Spleen (tissue), 11 donors: ENCODE data around the gene CIB1. TPM values are rescaled to one million over a fixed set of nuclear protein-coding genes. Genes with fewer than 3 reads are reported as not detected.

ENCODE experiments used
- DNase-seq: peaks from one replicate; pipeline ENCODE4 v3.0.0-alpha.2; 2020
- H3K27ac ChIP-seq, 8 donors: fragments of 200-600 bp; sonication (generic) in 7 of 8; 1 replicate in 4 of 8; 2 replicates in 4 of 8; pipeline versions ENCODE4 v1.5.0 to v1.8.0; 2016 to 2021; ENCODE audit warnings: inconsistent platforms in 4 of 8, mild to moderate bottlenecking in 4 of 8, moderate library complexity in 1 of 8
- H3K27me3 ChIP-seq, 7 donors: fragments of 200-600 bp; sonication (generic) in 6 of 7; replicated peaks in 1 of 7; 1 replicate in 4 of 7; 2 replicates in 3 of 7; pipeline versions ENCODE4 v1.5.0 to v1.8.0; 2016 to 2021; ENCODE audit warnings: inconsistent platforms in 3 of 7, mild to moderate bottlenecking in 1 of 7
- H3K36me3 ChIP-seq, 6 donors: fragments of 200-600 bp; sonication (generic) in 5 of 6; 1 replicate in 4 of 6; 2 replicates in 2 of 6; pipeline versions ENCODE4 v1.5.0 to v1.8.0; 2016 to 2021; ENCODE audit warnings: inconsistent platforms in 2 of 6
- H3K4me1 ChIP-seq, 6 donors: fragments of 200-600 bp; sonication (generic) in 5 of 6; 1 replicate in 3 of 6; 2 replicates in 3 of 6; pipeline versions ENCODE4 v1.5.0 to v1.8.0; 2016 to 2021; ENCODE audit warnings: inconsistent platforms in 3 of 6
- H3K4me3 ChIP-seq, 8 donors: fragments of 200-600 bp; sonication (generic) in 7 of 8; 1 replicate in 4 of 8; 2 replicates in 4 of 8; pipeline versions ENCODE4 v1.5.0 to v1.8.0; 2016 to 2021; ENCODE audit warnings: inconsistent platforms in 4 of 8, mild to moderate bottlenecking in 4 of 8, moderate library complexity in 2 of 8
- H3K9me3 ChIP-seq, 8 donors: fragments of 200-600 bp; sonication (generic) in 7 of 8; 1 replicate in 4 of 8; 2 replicates in 4 of 8; pipeline versions ENCODE4 v1.5.0 to v1.8.0; 2016 to 2021; ENCODE audit warnings: inconsistent platforms in 4 of 8
- CTCF ChIP-seq, 11 experiments: fragments of 200-600 bp in 7 of 11; fragments of 450-650 bp in 4 of 11; sonication (generic) in 4 of 11; IDR thresholded peaks in 8 of 11; conservative IDR thresholded peaks in 3 of 11; 1 replicate in 7 of 11; 2 replicates in 4 of 11; pipeline versions ENCODE4 v1.4.0 to v1.8.0; 2016 to 2021; ENCODE audit warnings: antibody characterized with exemption in 11 of 11, inconsistent platforms in 4 of 11, mild to moderate bottlenecking in 1 of 11
- POLR2A ChIP-seq, 3 donors: fragments of 450-650 bp; IDR thresholded peaks; one replicate each; pipeline ENCODE4 v1.5.1; 2017; ENCODE audit warnings: antibody characterized with exemption in 3 of 3, mild to moderate bottlenecking in 1 of 3
- POLR2AphosphoS5 ChIP-seq, 3 donors: sonication (generic); formaldehyde crosslinking; IDR thresholded peaks; one replicate each; pipeline ENCODE4 v1.5.1; 2017; ENCODE audit warnings: antibody characterized with exemption in 3 of 3
- WGBS, 5 donors: extraction: QIAGEN DNeasy Blood & Tissue Kit in 3 of 5; methylation state at CpG; one replicate each; pipeline versions ENCODE4 v1.1.5 to v1.1.7; 2013 to 2018; 5-methylcytosine and 5-hydroxymethylcytosine counted together
- intact Hi-C: fragments of 100-400 bp; cut with DNase I; formaldehyde crosslinking; loops from one replicate; pipeline ENCODE4 v1.15.0; 2023; ENCODE audit warnings: low total_unique reads
- polyA plus RNA-seq, 3 donors: library from polyadenylated mRNA; stranded (reverse); fragments of 200-250 nt; gene quantifications; one replicate each; pipeline ENCODE4 v1.2.1, GENCODE V29; 2013
- total RNA-seq, 7 donors: library from RNA; depleted of rRNA in 3 of 7; stranded (reverse); fragments of >200 nt in 3 of 7; fragmentation: NEBNext Ultra II Directional in 4 of 7; extraction: Animal tissue kit (Norgen Biotek cat#: 25700) in 4 of 7; gene quantifications; one replicate each; pipeline versions ENCODE4 v1.1.0 to v1.2.1, GENCODE V29; 2016 to 2021
- donor health status: healthy with polysubstance abuse.
- donor health status: DM: no; HTN: no; CAD: no; lungs with moderate emphysema.
- donor health status: DM: no; HTN: no; CAD: no.
- donor health status: Bipolar disorder and iron deficiency.
- donor health status: healthy.
- donor health status: DM: no; HTN: no; CAD: no.
- donor health status: DM: yes; HTN: yes; CAD: no.

CIB1 gene
- total and polyA plus RNA-seq, 10 donors, result 31.7 to 247 (median 79.0) TPM

- H3K27ac ChIP-seq, result peak within 1 kb of the TSS; percentile 91 to 99 (median 98)
- TF ChIP-seq POLR2A (IDR thresholded peaks at IDR 0.05) (peak; percentile 42 to 62 (median 51)), CTCF (IDR thresholded peaks at IDR 0.05 in 8 of 11, conservative IDR thresholded peaks at IDR 0.05 in 3 of 11) (peak in 3 of 11 experiments; percentile 8 to 31 (median 9)), POLR2AphosphoS5 (IDR thresholded peaks at IDR 0.05) (peak; percentile 93 to 96 (median 94))
- H3K27me3 ChIP-seq, result no peaks in the 10 kb centered on the region
- peak; percentile 98 for DNase-seq
- peaks cover 44 to 62% (median 52%) of the 10 kb centered on the region in 6 donors for H3K4me1 ChIP-seq
- H3K36me3 ChIP-seq, result peaks cover 0 to 35% (median 11%) of the 10 kb centered on the region in 6 donors
- intact Hi-C loops, result no loop called here
- WGBS, 5 donors, result 0 to 7% (median 0%) methylated on average over 26 to 59 of the region's 59 CpGs
- H3K4me3 ChIP-seq, result peak within 1 kb of the TSS; percentile 56 to 93 (median 84)
- H3K9me3 ChIP-seq, result no peaks in the 10 kb centered on the region
Measured at GRCh38 chr15:90265271-90266060, 31.7 kb upstream of the CIB1 start, which contains the start of gene NGRN. Gene NGRN (plus strand): TSS chr15:90265672. CDS start chr15:90265713, 41 bp downstream.

GRCh38 chr15:90264671-90265070 is 30.9 kb upstream of the CIB1 start:
- peaks cover 36 to 54% (median 45%) of the 10 kb centered on the region in 6 donors for H3K4me1 ChIP-seq
- WGBS, 5 donors, result 28 to 47% (median 29%) methylated on average over 4 of the region's 4 CpGs
- peaks cover 0 to 27% (median 3%) of the 10 kb centered on the region in 6 donors for H3K36me3 ChIP-seq
- H3K27ac ChIP-seq, result peak overlapping the region; percentile 91 to 99 (median 98)
- peak; percentile 51 for DNase-seq
- peak overlapping the region; percentile 56 to 93 (median 84) for H3K4me3 ChIP-seq
- no peaks in the 10 kb centered on the region for H3K9me3 ChIP-seq
- no peaks in the 10 kb centered on the region for H3K27me3 ChIP-seq
- TF ChIP-seq POLR2AphosphoS5 (IDR thresholded peaks at IDR 0.05) (no peak), CTCF (IDR thresholded peaks at IDR 0.05 in 8 of 11, conservative IDR thresholded peaks at IDR 0.05 in 3 of 11) (no peak), POLR2A (IDR thresholded peaks at IDR 0.05) (no peak)
- intact Hi-C loops, result no loop called here

DNA sequence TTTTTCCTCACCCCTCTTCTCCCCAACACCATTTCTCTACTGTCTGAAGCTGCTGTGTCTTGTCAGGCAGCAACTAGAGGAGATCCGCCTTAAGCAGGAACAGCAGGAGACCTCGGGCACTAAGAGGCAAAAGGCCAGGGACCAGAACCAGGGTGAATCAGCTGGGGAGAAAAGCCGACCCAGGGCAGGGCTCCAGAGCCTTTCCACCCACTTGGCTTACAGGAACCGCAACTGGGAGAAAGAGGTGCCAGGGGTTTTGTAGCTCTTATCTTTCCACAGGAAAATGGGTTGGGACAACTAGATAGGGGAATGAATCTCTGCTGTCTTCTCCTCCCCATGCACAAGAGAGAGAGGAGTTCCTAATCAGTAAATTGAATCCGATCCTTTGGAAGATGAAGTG is 28.7 kb upstream of the CIB1 start:
- intact Hi-C loops, result no loop called here
- no peaks in the 10 kb centered on the region for H3K9me3 ChIP-seq
- peak; percentile 38 for DNase-seq
- peaks cover 18 to 31% (median 24%) of the 10 kb centered on the region in 6 donors for H3K4me1 ChIP-seq
- 75 to 78% (median 77%) methylated on average over 5 of the region's 5 CpGs for WGBS, 5 donors
- no peak overlapping the region for H3K4me3 ChIP-seq
- TF ChIP-seq CTCF (IDR thresholded peaks at IDR 0.05 in 8 of 11, conservative IDR thresholded peaks at IDR 0.05 in 3 of 11) (no peak), POLR2AphosphoS5 (IDR thresholded peaks at IDR 0.05) (no peak)
- no peak overlapping the region for H3K27ac ChIP-seq
- H3K36me3 ChIP-seq, result peaks cover 0 to 5% (median under 1%) of the 10 kb centered on the region in 6 donors
- H3K27me3 ChIP-seq, result no peaks in the 10 kb centered on the region

GRCh38 chr15:90261811-90262210 is 28.1 kb upstream of the CIB1 start:
- H3K36me3 ChIP-seq, result no peaks in the 10 kb centered on the region
- DNase-seq, result peak; percentile 8
- H3K27ac ChIP-seq, result no peak overlapping the region
- H3K27me3 ChIP-seq, result no peaks in the 10 kb centered on the region
- intact Hi-C loops, result no loop called here
- no peak for TF ChIP-seq POLR2AphosphoS5 (IDR thresholded peaks at IDR 0.05)
- no peak for TF ChIP-seq CTCF (IDR thresholded peaks at IDR 0.05 in 8 of 11, conservative IDR thresholded peaks at IDR 0.05 in 3 of 11)
- no peak for TF ChIP-seq POLR2A (IDR thresholded peaks at IDR 0.05)
- H3K9me3 ChIP-seq, result no peaks in the 10 kb centered on the region
- no peak overlapping the region for H3K4me3 ChIP-seq
- 82 to 99% (median 93%) methylated on average over 5 of the region's 5 CpGs for WGBS, 5 donors
- peaks cover 11 to 25% (median 17%) of the 10 kb centered on the region in 6 donors for H3K4me1 ChIP-seq
